Endothelial cell of umbilical vein (primary cell): ENCODE results near the gene CASR. TPM values are rescaled to one million over a fixed set of nuclear protein-coding genes. Genes with fewer than 3 reads are reported as not detected.

Experiments
- BruUV-seq: library from RNA; stranded (reverse); fragments of 400-500 nt; replicated peaks from 2 replicates; lab custom pipeline; 2021; lab: Mats Ljungman, UMichigan
- CTCF ChIA-PET: fragments of 300-600, 350-600 bp; sonication (Branson Sonifier 250); formaldehyde crosslinking; loops from one replicate; lab custom pipeline; 2021; ENCODE audit warnings: antibody characterized with exemption, inconsistent platforms; lab: Charles Lee
- POLR2A ChIA-PET: fragments of 300-600, 350-600 bp; sonication (Branson Sonifier 250); formaldehyde crosslinking; loops from one replicate; lab custom pipeline; 2021; ENCODE audit warnings: antibody characterized with exemption, inconsistent platforms; lab: Charles Lee
- DNase-seq: peaks from one replicate; pipeline ENCODE4 v3.0.0-alpha.2; 2011; ENCODE audit warnings: low read depth, low spot score
- FAIRE-seq: peaks from 2 replicates; lab custom pipeline; 2011; peaks lifted over from hg19 to GRCh38; lab: Jason Lieb, UNC
- H2AFZ ChIP-seq: 2 replicates; pipeline ENCODE4 v1.6.0; 2012; ENCODE audit warnings: low read depth, low read length, control low read depth, inconsistent platforms
- H3K27ac ChIP-seq: 2 replicates; pipeline ENCODE4 v1.5.1; 2011; ENCODE audit warnings: low read depth, mild to moderate bottlenecking, control low read depth, low read length, moderate library complexity; ENCODE audit not compliant: insufficient read depth
- H3K27me3 ChIP-seq, 2 experiments: 2 replicates each; pipeline versions ENCODE4 v1.6.0 to v1.6.1; 2011; ENCODE audit warnings: low read length in 2 of 2, mixed read lengths in 1 of 2; ENCODE audit not compliant: control insufficient read depth in 2 of 2, insufficient read depth in 2 of 2
- H3K36me3 ChIP-seq, 2 experiments: 2 replicates in 1 of 2; 3 replicates in 1 of 2; pipeline ENCODE4 v1.5.1; 2011; ENCODE audit warnings: low read length in 2 of 2, mild to moderate bottlenecking in 1 of 2, moderate library complexity in 1 of 2; ENCODE audit not compliant: control insufficient read depth in 2 of 2, insufficient read depth in 2 of 2; ENCODE audit errors: extremely low read depth in 1 of 2
- H3K4me1 ChIP-seq: 3 replicates; pipeline ENCODE4 v1.5.1; 2011; ENCODE audit warnings: mild to moderate bottlenecking, low read length; ENCODE audit not compliant: control insufficient read depth, insufficient read depth; ENCODE audit errors: extremely low read depth
- H3K4me2 ChIP-seq: 2 replicates; pipeline ENCODE4 v1.6.1; 2011; ENCODE audit warnings: low read length, control low read depth, mixed read lengths; ENCODE audit not compliant: insufficient read depth
- H3K4me3 ChIP-seq, 3 experiments: fragments of 200-600 bp in 1 of 3; sonication (generic), shearing (Covaris generic) in 1 of 3; replicated peaks in 1 of 3; 2 replicates each; pipeline ENCODE4 v1.5.1; 2011 to 2016; ENCODE audit warnings: control low read depth in 3 of 3, low read length in 3 of 3, mild to moderate bottlenecking in 2 of 3, inconsistent platforms in 1 of 3, low read depth in 1 of 3, moderate library complexity in 1 of 3; ENCODE audit not compliant: insufficient read depth in 1 of 3
- H3K79me2 ChIP-seq: 2 replicates; pipeline ENCODE4 v1.6.0; 2012; ENCODE audit warnings: low read length, inconsistent platforms; ENCODE audit not compliant: control insufficient read depth, insufficient read depth
- H3K9ac ChIP-seq: replicated peaks from 2 replicates; pipeline ENCODE3; 2011; ENCODE audit warnings: low read length, control low read depth; ENCODE audit not compliant: insufficient read depth; ENCODE audit errors: extremely low read depth
- H3K9me1 ChIP-seq: replicated peaks from 3 replicates; pipeline ENCODE4 v1.6.0; 2011; ENCODE audit warnings: mild to moderate bottlenecking, low read length; ENCODE audit not compliant: control insufficient read depth, insufficient read depth; ENCODE audit errors: extremely low read depth
- H3K9me3 ChIP-seq: replicated peaks from 2 replicates; pipeline ENCODE4 v1.5.1; 2012; ENCODE audit warnings: low read length, inconsistent platforms; ENCODE audit not compliant: control insufficient read depth, insufficient read depth
- H4K20me1 ChIP-seq: replicated peaks from 2 replicates; pipeline ENCODE3; 2011; ENCODE audit warnings: mild to moderate bottlenecking, low read length; ENCODE audit not compliant: control insufficient read depth, insufficient read depth; ENCODE audit errors: extremely low read depth
- CTCF ChIP-seq, 2 donors: IDR thresholded peaks; 1 replicate in 1 of 2; 2 replicates in 1 of 2; pipeline ENCODE4 v1.5.1; 2011; ENCODE audit warnings: low read length in 2 of 2, mild to moderate bottlenecking in 2 of 2, moderate library complexity in 2 of 2, control low read depth in 1 of 2, inconsistent platforms in 1 of 2, low read depth in 1 of 2; ENCODE audit not compliant: insufficient read depth in 1 of 2; ENCODE audit errors: extremely low read depth in 1 of 2
- EZH2 ChIP-seq: IDR thresholded peaks from 2 replicates; pipeline ENCODE4 v1.6.1; 2012; ENCODE audit warnings: borderline replicate concordance, low read depth, mild to moderate bottlenecking, moderate library complexity, low read length, inconsistent platforms; ENCODE audit not compliant: severe bottlenecking
- FOS ChIP-seq: IDR thresholded peaks from 2 replicates; pipeline ENCODE4 v1.6.1; 2011; ENCODE audit warnings: mild to moderate bottlenecking, low read length, moderate library complexity, borderline replicate concordance; ENCODE audit not compliant: insufficient read depth
- GATA2 ChIP-seq: IDR thresholded peaks from 2 replicates; pipeline ENCODE4 v1.7.0; 2011; ENCODE audit warnings: low read depth, mild to moderate bottlenecking, moderate library complexity, mixed read lengths, low read length; ENCODE audit not compliant: insufficient read length, insufficient read depth
- JUN ChIP-seq: IDR thresholded peaks from 2 replicates; pipeline ENCODE4 v1.6.1; 2011; ENCODE audit warnings: borderline replicate concordance, low read depth; ENCODE audit not compliant: insufficient read length, insufficient read depth
- MAX ChIP-seq: IDR thresholded peaks from 2 replicates; pipeline ENCODE4 v1.6.1; 2011; ENCODE audit not compliant: insufficient read depth, insufficient read length
- MYC ChIP-seq: IDR thresholded peaks from one replicate; pipeline ENCODE4 v1.6.1; 2011; ENCODE audit warnings: mild to moderate bottlenecking, low read depth, low read length
- POLR2A ChIP-seq: IDR thresholded peaks from 2 replicates; pipeline ENCODE4 v1.6.1; 2012; ENCODE audit warnings: low read depth, mild to moderate bottlenecking, control low read depth, low read length
- POLR2AphosphoS5 ChIP-seq: IDR thresholded peaks from 2 replicates; pipeline ENCODE4 v1.6.1; 2012; ENCODE audit warnings: low read depth, mild to moderate bottlenecking, control low read depth, low read length, moderate library complexity; ENCODE audit not compliant: insufficient read depth
- dilution Hi-C: fragments of 300-500 bp; cut with MboI; formaldehyde crosslinking; loops from one replicate; pipeline ENCODE4 v1.15.0; 2019; ENCODE audit warnings: low sequenced_read_pairs; ENCODE audit not compliant: extremely low pct_ligation_motif_present
- intact Hi-C: fragments of 100-400 bp; cut with micrococcal nuclease; formaldehyde crosslinking; loops from one replicate; pipeline ENCODE4 v1.10.0; 2022
- polyA plus RNA-seq, 4 experiments: library from polyadenylated mRNA; depleted of rRNA in 3 of 4; stranded (reverse) in 3 of 4; unstranded in 1 of 4; fragments of >200 nt; gene quantifications; 2 replicates each; pipeline versions ENCODE4 v1.2.1 to v1.2.3, GENCODE V29; 2011 to 2012; ENCODE audit warnings: missing spikeins in 1 of 4
- total RNA-seq: library from RNA; stranded (reverse); gene quantifications from 2 replicates; pipeline ENCODE4 v1.2.3, GENCODE V29; 2021

The CASR gene
- total and polyA plus RNA-seq, 2 donors (not counting 3 experiments of a cell fraction or from before 2014, with no cell fraction given), result not detected

GRCh38 chr3:122239112-122239511 lies 55.6 kb downstream of the CASR start:
- no peaks in the 10 kb centered on the region for H4K20me1 ChIP-seq
- FAIRE-seq (no peak), DNase-seq (no peak)
- no peak for TF ChIP-seq JUN
- no peak overlapping the region for H3K27ac ChIP-seq
- H3K9me1 ChIP-seq, result no peaks in the 10 kb centered on the region
- ChIA-PET CTCF (no interaction called here), POLR2A (no interaction called here)
- no peaks in the 10 kb centered on the region for H3K4me1 ChIP-seq
- no peak overlapping the region for H3K9ac ChIP-seq
- H3K27me3 ChIP-seq, result no peaks in the 10 kb centered on the region
- H3K9me3 ChIP-seq, result no peaks in the 10 kb centered on the region
- BruUV-seq, result no TSS peak
- dilution Hi-C loops (no loop called here), intact Hi-C loops (no loop called here)
- no peaks in the 10 kb centered on the region for H3K79me2 ChIP-seq
- no peak overlapping the region for H3K4me3 ChIP-seq
- no peak overlapping the region for H2AFZ ChIP-seq
- H3K36me3 ChIP-seq, result no peaks in the 10 kb centered on the region
- no peak overlapping the region for H3K4me2 ChIP-seq

- Histone ChIP-seq H4K20me1 (no peaks in the 10 kb centered on the region), H3K27me3 (peaks cover 5 to 8% of the 10 kb centered on the region in 2 experiments), H3K4me2 (no peak overlapping the region), H3K4me3 (no peak overlapping the region), H2AFZ (no peak overlapping the region), H3K27ac (no peak overlapping the region), H3K79me2 (no peaks in the 10 kb centered on the region), H3K9me1 (no peaks in the 10 kb centered on the region), H3K9me3 (no peaks in the 10 kb centered on the region), H3K36me3 (no peaks in the 10 kb centered on the region), H3K9ac (no peak overlapping the region), H3K4me1 (no peaks in the 10 kb centered on the region)
- BruUV-seq, result no TSS peak
- ChIA-PET POLR2A (no interaction called here), CTCF (interaction anchor here (1.0 kb wide), 1 partner anchor 10 kb away, joined by 3 read pairs; no protein-coding TSS in a partner anchor)
- DNase-seq (no peak), FAIRE-seq (no peak)
- intact Hi-C loops, result no loop called here
- TF ChIP-seq JUN, result no peak
- no peak for TF ChIP-seq MYC
- TF ChIP-seq POLR2A, result no peak
- no peak for TF ChIP-seq CTCF (IDR thresholded peaks at IDR 0.05; ENCODE audit: extremely low read depth in 1 of 2, insufficient read depth in 1 of 2, low read depth in 1 of 2, low read length in 2 of 2)
- no peak for TF ChIP-seq MAX
- TF ChIP-seq FOS, result no peak
- no peak for TF ChIP-seq EZH2
- TF ChIP-seq POLR2AphosphoS5, result no peak
- no peak for TF ChIP-seq GATA2
- dilution Hi-C loops, result no loop called here
Measured at GRCh38 chr3:122245513-122246174, 62.2 kb downstream of the CASR start.
